ENCODE measurements around the gene CHL1. TPM values are rescaled to one million over a fixed set of nuclear protein-coding genes. Genes with fewer than 3 reads are reported as not detected.

CHL1 gene
- total RNA-seq, 1 experiment from 2014 or later: not detected

DNA sequence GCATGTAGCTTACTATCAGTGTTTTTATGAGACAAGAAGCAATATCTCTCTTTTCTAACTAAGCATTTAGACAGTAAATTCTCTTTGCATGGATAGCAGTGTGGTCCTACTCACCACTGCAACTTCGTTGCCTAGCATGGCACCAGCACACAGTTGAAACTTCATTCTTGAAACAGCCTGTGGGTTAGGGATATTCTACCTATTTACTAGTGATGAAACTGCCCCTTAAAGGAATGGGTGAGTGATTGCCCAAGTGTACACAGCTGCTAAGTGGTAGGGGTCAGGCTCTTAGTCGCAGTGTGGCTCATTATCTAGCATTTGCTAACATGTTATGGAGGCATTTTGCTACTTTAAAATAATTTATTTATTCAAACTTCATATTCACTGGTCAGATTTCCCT, 78.4 kb downstream of the CHL1 start:
- CTCF ChIA-PET: interaction anchor here (0.6 kb wide), 1 partner anchor 79 kb away, joined by 3 read pairs; no protein-coding TSS in a partner anchor
- no TSS peak for BruUV-seq (replicated peaks)
- H3K27ac ChIP-seq (ENCODE audit: low read depth, low read length, poor library complexity, severe bottlenecking): no peak overlapping the region
- intact Hi-C loops (cut with micrococcal nuclease; ENCODE audit: unreplicated experiment): no loop called here
- no peaks in the 10 kb centered on the region for H3K9me3 ChIP-seq (ENCODE audit: low read depth, low read length, poor library complexity, severe bottlenecking)
- TF ChIP-seq, protein P1, sequence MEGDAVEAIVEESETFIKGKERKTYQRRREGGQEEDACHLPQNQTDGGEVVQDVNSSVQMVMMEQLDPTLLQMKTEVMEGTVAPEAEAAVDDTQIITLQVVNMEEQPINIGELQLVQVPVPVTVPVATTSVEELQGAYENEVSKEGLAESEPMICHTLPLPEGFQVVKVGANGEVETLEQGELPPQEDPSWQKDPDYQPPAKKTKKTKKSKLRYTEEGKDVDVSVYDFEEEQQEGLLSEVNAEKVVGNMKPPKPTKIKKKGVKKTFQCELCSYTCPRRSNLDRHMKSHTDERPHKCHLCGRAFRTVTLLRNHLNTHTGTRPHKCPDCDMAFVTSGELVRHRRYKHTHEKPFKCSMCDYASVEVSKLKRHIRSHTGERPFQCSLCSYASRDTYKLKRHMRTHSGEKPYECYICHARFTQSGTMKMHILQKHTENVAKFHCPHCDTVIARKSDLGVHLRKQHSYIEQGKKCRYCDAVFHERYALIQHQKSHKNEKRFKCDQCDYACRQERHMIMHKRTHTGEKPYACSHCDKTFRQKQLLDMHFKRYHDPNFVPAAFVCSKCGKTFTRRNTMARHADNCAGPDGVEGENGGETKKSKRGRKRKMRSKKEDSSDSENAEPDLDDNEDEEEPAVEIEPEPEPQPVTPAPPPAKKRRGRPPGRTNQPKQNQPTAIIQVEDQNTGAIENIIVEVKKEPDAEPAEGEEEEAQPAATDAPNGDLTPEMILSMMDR (conservative IDR thresholded peaks at IDR 0.05; ENCODE audit: low read depth, low read length): no peak
- no peak for TF ChIP-seq EZH2 (IDR thresholded peaks at IDR 0.05; ENCODE audit: borderline replicate concordance, low read depth, low read length, poor library complexity, severe bottlenecking)
- POLR2A ChIA-PET (ENCODE audit: low non-redundant PET): no interaction called here
- no peak overlapping the region for H3K4me3 ChIP-seq (ENCODE audit: low read depth, low read length, poor library complexity, severe bottlenecking)
- no peak for DNase-seq (ENCODE audit: low spot score)
- no peaks in the 10 kb centered on the region for H3K4me1 ChIP-seq (ENCODE audit: insufficient read depth, low read length, poor library complexity, severe bottlenecking)
- H3K36me3 ChIP-seq (ENCODE audit: insufficient read depth, low read length, poor library complexity, severe bottlenecking): no peaks in the 10 kb centered on the region
- no peaks in the 10 kb centered on the region for H3K27me3 ChIP-seq (replicated peaks; ENCODE audit: insufficient read depth, low read depth, low read length, poor library complexity)

DNA sequence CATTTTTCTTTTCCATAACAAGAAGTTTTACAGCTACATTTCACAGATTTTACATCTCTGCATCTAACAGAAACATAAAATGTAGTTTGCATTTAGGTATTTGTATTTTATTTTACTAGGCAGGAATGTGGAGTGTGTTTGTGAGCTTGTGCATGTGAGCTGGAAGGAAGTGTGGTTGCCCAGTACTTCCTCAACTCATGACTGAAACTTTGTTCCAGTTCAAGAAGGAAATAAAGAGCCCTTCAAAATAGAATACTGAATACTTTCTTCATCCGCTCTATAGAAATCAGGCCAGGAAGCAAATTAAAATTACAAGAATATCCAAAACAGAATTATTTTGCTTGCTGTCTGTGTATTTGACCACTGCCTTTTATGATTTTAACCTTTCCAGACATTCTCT, 81.3 kb downstream of the CHL1 start:
- Histone ChIP-seq H3K27me3 (replicated peaks; ENCODE audit: insufficient read depth, low read depth, low read length, poor library complexity) (no peaks in the 10 kb centered on the region), H3K27ac (ENCODE audit: low read depth, low read length, poor library complexity, severe bottlenecking) (no peak overlapping the region), H3K9me3 (ENCODE audit: low read depth, low read length, poor library complexity, severe bottlenecking) (no peaks in the 10 kb centered on the region), H3K36me3 (ENCODE audit: insufficient read depth, low read length, poor library complexity, severe bottlenecking) (no peaks in the 10 kb centered on the region), H3K4me3 (ENCODE audit: low read depth, low read length, poor library complexity, severe bottlenecking) (no peak overlapping the region), H3K4me1 (ENCODE audit: insufficient read depth, low read length, poor library complexity, severe bottlenecking) (no peaks in the 10 kb centered on the region)
- POLR2A ChIA-PET (ENCODE audit: low non-redundant PET): no interaction called here
- CTCF ChIA-PET: no interaction called here
- no TSS peak for BruUV-seq (replicated peaks)
- intact Hi-C loops (cut with micrococcal nuclease; ENCODE audit: unreplicated experiment): no loop called here
- DNase-seq (ENCODE audit: low spot score): no peak
- TF ChIP-seq, protein P1 (conservative IDR thresholded peaks at IDR 0.05; ENCODE audit: low read depth, low read length): no peak
- TF ChIP-seq EZH2 (IDR thresholded peaks at IDR 0.05; ENCODE audit: borderline replicate concordance, low read depth, low read length, poor library complexity, severe bottlenecking): no peak

DNA sequence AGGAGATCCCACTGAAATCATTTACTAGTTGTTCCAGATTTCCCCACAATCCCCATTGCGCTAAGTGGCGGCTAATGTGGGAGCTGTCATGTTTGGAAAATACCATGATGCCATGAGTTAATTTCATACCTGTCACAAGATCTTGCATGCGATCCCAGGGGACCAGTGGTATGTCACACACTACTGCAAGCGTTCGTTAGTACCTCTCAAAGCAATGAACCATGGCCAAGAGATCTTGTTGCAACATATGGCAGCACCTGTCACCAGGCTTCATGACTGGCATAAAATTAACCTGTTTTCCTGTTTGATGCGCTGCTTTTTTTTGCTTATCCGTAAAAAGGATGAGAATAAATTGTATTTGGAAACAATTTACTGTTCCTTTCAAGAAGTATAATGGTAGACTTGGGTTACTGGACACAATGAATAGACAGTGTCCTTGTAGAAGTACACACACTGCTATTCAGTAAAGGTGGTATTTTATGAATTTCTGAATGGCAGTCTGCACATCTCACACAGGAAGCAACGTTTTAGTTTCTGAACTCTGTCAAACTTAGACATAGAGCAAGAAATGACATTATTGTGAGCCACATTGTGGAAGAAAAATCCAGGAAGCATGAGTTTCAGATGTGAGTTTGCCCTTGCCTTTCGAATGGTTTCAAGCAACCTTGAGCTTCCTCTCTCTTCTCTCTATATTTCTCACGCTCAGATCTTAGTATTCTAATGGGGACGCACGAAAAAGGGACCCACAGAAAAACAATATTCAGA, 81.9 kb downstream of the CHL1 start:
- Histone ChIP-seq H3K4me3 (ENCODE audit: low read depth, low read length, poor library complexity, severe bottlenecking) (no peak overlapping the region), H3K27me3 (replicated peaks; ENCODE audit: insufficient read depth, low read depth, low read length, poor library complexity) (no peaks in the 10 kb centered on the region), H3K27ac (ENCODE audit: low read depth, low read length, poor library complexity, severe bottlenecking) (no peak overlapping the region), H3K4me1 (ENCODE audit: insufficient read depth, low read length, poor library complexity, severe bottlenecking) (no peaks in the 10 kb centered on the region), H3K9me3 (ENCODE audit: low read depth, low read length, poor library complexity, severe bottlenecking) (no peaks in the 10 kb centered on the region), H3K36me3 (ENCODE audit: insufficient read depth, low read length, poor library complexity, severe bottlenecking) (no peaks in the 10 kb centered on the region)
- no peak for DNase-seq (ENCODE audit: low spot score)
- no TSS peak for BruUV-seq (replicated peaks)
- no peak for TF ChIP-seq EZH2 (IDR thresholded peaks at IDR 0.05; ENCODE audit: borderline replicate concordance, low read depth, low read length, poor library complexity, severe bottlenecking)
- TF ChIP-seq, protein P1 (conservative IDR thresholded peaks at IDR 0.05; ENCODE audit: low read depth, low read length): no peak
- ChIA-PET CTCF (no interaction called here), POLR2A (ENCODE audit: low non-redundant PET) (no interaction called here)
- intact Hi-C loops (cut with micrococcal nuclease; ENCODE audit: unreplicated experiment): no loop called here
